GM23338 (cell line): ENCODE data around the gene HCAR1. TPM values are rescaled to one million over a fixed set of nuclear protein-coding genes. Genes with fewer than 3 reads are reported as not detected.

Experiments used
- ATAC-seq: fragments of 200-7000 bp; cut with Tn5 transposase; 3 replicates; pipeline ENCODE4 v1.9.1; 2020
- DNase-seq: peaks from one replicate; pipeline ENCODE4 v3.0.0-alpha.2; 2015; ENCODE audit warnings: low spot score
- H2AFZ ChIP-seq: fragments of 200-600 bp; sonication (generic); 2 replicates; pipeline ENCODE4 v1.8.0; 2016; ENCODE audit warnings: antibody characterized with exemption, mild to moderate bottlenecking, moderate library complexity
- H3F3A ChIP-seq: fragments of 200-600 bp; sonication (generic); replicated peaks from 2 replicates; pipeline ENCODE4 v1.8.0; 2017; ENCODE audit warnings: antibody characterized with exemption, mixed run types, low read depth
- H3K27ac ChIP-seq: fragments of 200-600 bp; sonication (generic); 2 replicates; pipeline ENCODE4 v1.6.1; 2016; ENCODE audit warnings: low read depth
- H3K27me3 ChIP-seq: fragments of 200-600 bp; sonication (generic); 2 replicates; pipeline ENCODE4 v1.8.0; 2016; ENCODE audit warnings: mild to moderate bottlenecking, mixed run types, moderate library complexity; ENCODE audit not compliant: insufficient read depth
- H3K36me3 ChIP-seq: fragments of 200-600 bp; sonication (generic); 2 replicates; pipeline ENCODE4 v1.8.0; 2016; ENCODE audit warnings: mild to moderate bottlenecking; ENCODE audit not compliant: insufficient read depth
- H3K4me1 ChIP-seq: fragments of 200-600 bp; sonication (generic); 2 replicates; pipeline ENCODE4 v1.8.0; 2016; ENCODE audit warnings: mild to moderate bottlenecking, moderate library complexity; ENCODE audit not compliant: insufficient read depth
- H3K4me2 ChIP-seq: fragments of 200-600 bp; sonication (generic); 2 replicates; pipeline ENCODE4 v1.7.1; 2017; ENCODE audit warnings: mixed run types
- H3K4me3 ChIP-seq: fragments of 200-600 bp; sonication (generic); 2 replicates; pipeline ENCODE4 v1.6.1; 2016; ENCODE audit warnings: mixed run types
- H3K79me2 ChIP-seq: fragments of 200-600 bp; sonication (generic); replicated peaks from 2 replicates; pipeline ENCODE4 v1.8.0; 2017; ENCODE audit warnings: mild to moderate bottlenecking; ENCODE audit not compliant: insufficient read depth
- H3K9me2 ChIP-seq: fragments of 200-600 bp; sonication (generic); 2 replicates; pipeline ENCODE4 v1.8.0; 2017; ENCODE audit not compliant: insufficient read depth
- H4K20me1 ChIP-seq: fragments of 200-600 bp; sonication (generic); replicated peaks from 2 replicates; pipeline ENCODE4 v1.8.0; 2017; ENCODE audit warnings: mild to moderate bottlenecking; ENCODE audit not compliant: insufficient read depth
- H3K27ac Mint-ChIP-seq: 2 replicates; pipeline ENCODE4 v1.8.0; 2020; ENCODE audit warnings: inconsistent platforms, mild to moderate bottlenecking, moderate library complexity, mixed read lengths
- H3K27me3 Mint-ChIP-seq: 3 replicates; pipeline ENCODE4 v1.8.0; 2022; ENCODE audit warnings: low read depth, mild to moderate bottlenecking, moderate library complexity, mixed read lengths, inconsistent platforms; ENCODE audit not compliant: insufficient read depth, poor library complexity
- H3K36me3 Mint-ChIP-seq: 3 replicates; pipeline ENCODE4 v1.8.0; 2021; ENCODE audit warnings: low read depth, mild to moderate bottlenecking, inconsistent platforms, moderate library complexity, mixed read lengths
- H3K4me1 Mint-ChIP-seq: 3 replicates; pipeline ENCODE4 v1.8.0; 2020; ENCODE audit warnings: mild to moderate bottlenecking, inconsistent platforms, mixed read lengths
- H3K4me3 Mint-ChIP-seq: 3 replicates; pipeline ENCODE4 v1.8.0; 2021; ENCODE audit warnings: moderate library complexity, mild to moderate bottlenecking, inconsistent platforms, mixed read lengths
- H3K9me3 Mint-ChIP-seq: 3 replicates; pipeline ENCODE4 v1.8.0; 2020; ENCODE audit warnings: moderate library complexity, mild to moderate bottlenecking, inconsistent platforms, mixed read lengths
- CREB1 ChIP-seq: fragments of 250-450 bp; sonication (Bioruptor Pico); IDR thresholded peaks from 2 replicates; pipeline ENCODE4 v1.5.0; 2020; ENCODE audit warnings: low read depth, mild to moderate bottlenecking, moderate library complexity
- EZH2 ChIP-seq: fragments of 200-600 bp; sonication (generic); IDR thresholded peaks from one replicate; pipeline ENCODE4 v1.8.0; 2017; ENCODE audit warnings: antibody characterized with exemption, mild to moderate bottlenecking, low read depth; ENCODE audit not compliant: unreplicated experiment
- EZH2phosphoT487 ChIP-seq: fragments of 200-600 bp; sonication (generic); IDR thresholded peaks from one replicate; pipeline ENCODE4 v1.8.1; 2018; ENCODE audit warnings: antibody characterized with exemption; ENCODE audit not compliant: unreplicated experiment
- JUNB ChIP-seq: IDR thresholded peaks from one replicate; pipeline ENCODE4 v1.6.1; 2016; ENCODE audit warnings: antibody characterized with exemption; ENCODE audit not compliant: unreplicated experiment
- STAT1 ChIP-seq: IDR thresholded peaks from one replicate; pipeline ENCODE4 v1.6.1; 2016; ENCODE audit warnings: antibody characterized with exemption; ENCODE audit not compliant: unreplicated experiment
- ZNF114 ChIP-seq: fragments of 250-450 bp; sonication (Bioruptor Pico); IDR thresholded peaks from 2 replicates; pipeline ENCODE4 v1.5.0; 2020; ENCODE audit warnings: mild to moderate bottlenecking, moderate library complexity
- ZNF331 ChIP-seq: fragments of 250-450 bp; sonication (Bioruptor Pico); IDR thresholded peaks from 2 replicates; pipeline ENCODE4 v1.5.0; 2020; ENCODE audit warnings: low read depth, mild to moderate bottlenecking, moderate library complexity
- polyA plus RNA-seq: library from polyadenylated mRNA; unstranded; fragments of >200 nt; fragmentation: Nextera tagmentation; extraction: Ambion mirVana; gene quantifications from 2 replicates; pipeline ENCODE4 v1.2.1, GENCODE V29; 2016
- total RNA-seq: library from RNA; depleted of rRNA; stranded (reverse); fragments of >200 nt; shearing (Covaris generic); gene quantifications from 2 replicates; pipeline ENCODE4 v1.2.3, GENCODE V29; 2014
- TF ChIP-seq, protein P1 (sequence below), 2 experiments: fragments of 200-600 bp in 1 of 2; sonication (generic) in 1 of 2; conservative IDR thresholded peaks; 2 replicates each; pipeline versions ENCODE4 v1.5.1 to v1.6.1; 2016 to 2017; ENCODE audit warnings: antibody characterized with exemption in 2 of 2, low read depth in 2 of 2, mild to moderate bottlenecking in 2 of 2, moderate library complexity in 1 of 2
- TF ChIP-seq, protein P2 (sequence below): IDR thresholded peaks from 2 replicates; pipeline ENCODE4 v1.6.1; 2016; ENCODE audit warnings: antibody characterized with exemption
- TF ChIP-seq, protein P3 (sequence below): IDR thresholded peaks from one replicate; pipeline ENCODE4 v1.6.1; 2018; ENCODE audit warnings: antibody characterized with exemption; ENCODE audit not compliant: unreplicated experiment
- TF ChIP-seq, protein P4 (sequence below): fragments of 250-450 bp; sonication (Bioruptor Pico); IDR thresholded peaks from 2 replicates; pipeline ENCODE4 v1.5.0; 2020; ENCODE audit warnings: mild to moderate bottlenecking, moderate library complexity

HCAR1 gene
- total and polyA plus RNA-seq, 2 experiments from 2014 or later = 0.17 TPM; not detected in 1

DNA sequence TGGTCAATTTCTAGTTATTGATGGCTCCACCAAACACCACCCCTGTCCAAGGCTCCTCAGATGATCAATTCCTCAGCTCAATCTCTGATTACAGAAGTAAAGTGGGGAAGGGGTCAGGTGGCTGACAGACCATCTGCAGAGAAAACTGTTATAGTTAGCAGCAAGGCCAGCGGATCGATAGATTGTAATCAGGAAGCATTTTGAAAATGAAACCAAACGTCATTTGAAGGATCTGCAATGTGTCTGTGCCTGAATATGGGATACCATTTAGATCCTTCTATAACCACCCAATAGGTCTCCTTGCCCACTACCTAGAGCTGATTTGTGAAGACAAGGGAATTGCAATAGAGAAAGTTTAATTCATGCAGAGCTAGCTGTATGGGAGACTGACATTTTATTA lies 39.1 kb downstream of the HCAR1 start (continued):
- TF ChIP-seq, protein P1, sequence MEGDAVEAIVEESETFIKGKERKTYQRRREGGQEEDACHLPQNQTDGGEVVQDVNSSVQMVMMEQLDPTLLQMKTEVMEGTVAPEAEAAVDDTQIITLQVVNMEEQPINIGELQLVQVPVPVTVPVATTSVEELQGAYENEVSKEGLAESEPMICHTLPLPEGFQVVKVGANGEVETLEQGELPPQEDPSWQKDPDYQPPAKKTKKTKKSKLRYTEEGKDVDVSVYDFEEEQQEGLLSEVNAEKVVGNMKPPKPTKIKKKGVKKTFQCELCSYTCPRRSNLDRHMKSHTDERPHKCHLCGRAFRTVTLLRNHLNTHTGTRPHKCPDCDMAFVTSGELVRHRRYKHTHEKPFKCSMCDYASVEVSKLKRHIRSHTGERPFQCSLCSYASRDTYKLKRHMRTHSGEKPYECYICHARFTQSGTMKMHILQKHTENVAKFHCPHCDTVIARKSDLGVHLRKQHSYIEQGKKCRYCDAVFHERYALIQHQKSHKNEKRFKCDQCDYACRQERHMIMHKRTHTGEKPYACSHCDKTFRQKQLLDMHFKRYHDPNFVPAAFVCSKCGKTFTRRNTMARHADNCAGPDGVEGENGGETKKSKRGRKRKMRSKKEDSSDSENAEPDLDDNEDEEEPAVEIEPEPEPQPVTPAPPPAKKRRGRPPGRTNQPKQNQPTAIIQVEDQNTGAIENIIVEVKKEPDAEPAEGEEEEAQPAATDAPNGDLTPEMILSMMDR (conservative IDR thresholded peaks at IDR 0.05; ENCODE audit: low read depth in 2 of 2) = no peak
- TF ChIP-seq JUNB (no peak), ZNF114 (no peak), STAT1 (no peak), EZH2phosphoT487 (no peak), CREB1 (CRISPR knock-in tag) (no peak)
- TF ChIP-seq, protein P2, sequence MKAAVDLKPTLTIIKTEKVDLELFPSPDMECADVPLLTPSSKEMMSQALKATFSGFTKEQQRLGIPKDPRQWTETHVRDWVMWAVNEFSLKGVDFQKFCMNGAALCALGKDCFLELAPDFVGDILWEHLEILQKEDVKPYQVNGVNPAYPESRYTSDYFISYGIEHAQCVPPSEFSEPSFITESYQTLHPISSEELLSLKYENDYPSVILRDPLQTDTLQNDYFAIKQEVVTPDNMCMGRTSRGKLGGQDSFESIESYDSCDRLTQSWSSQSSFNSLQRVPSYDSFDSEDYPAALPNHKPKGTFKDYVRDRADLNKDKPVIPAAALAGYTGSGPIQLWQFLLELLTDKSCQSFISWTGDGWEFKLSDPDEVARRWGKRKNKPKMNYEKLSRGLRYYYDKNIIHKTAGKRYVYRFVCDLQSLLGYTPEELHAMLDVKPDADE = no peak

- H3K36me3 ChIP-seq = no peaks in the 10 kb centered on the region
- no peaks in the 10 kb centered on the region for H4K20me1 ChIP-seq
- ATAC-seq (no peak), DNase-seq (no peak)
- H3K27me3 ChIP-seq = no peaks in the 10 kb centered on the region
- H3K27me3 Mint-ChIP-seq = peaks cover 2% of the 10 kb centered on the region
- H3K4me1 ChIP-seq = no peaks in the 10 kb centered on the region
- H3K36me3 Mint-ChIP-seq = no peaks in the 10 kb centered on the region
- H3K4me3 ChIP-seq = no peak overlapping the region
- H2AFZ ChIP-seq = no peak overlapping the region
- H3K27ac ChIP-seq = no peak overlapping the region
- H3K27ac Mint-ChIP-seq = no peak overlapping the region
- TF ChIP-seq EZH2 = no peak
- no peak for TF ChIP-seq ZNF331 (CRISPR knock-in tag)
- TF ChIP-seq, protein P3, sequence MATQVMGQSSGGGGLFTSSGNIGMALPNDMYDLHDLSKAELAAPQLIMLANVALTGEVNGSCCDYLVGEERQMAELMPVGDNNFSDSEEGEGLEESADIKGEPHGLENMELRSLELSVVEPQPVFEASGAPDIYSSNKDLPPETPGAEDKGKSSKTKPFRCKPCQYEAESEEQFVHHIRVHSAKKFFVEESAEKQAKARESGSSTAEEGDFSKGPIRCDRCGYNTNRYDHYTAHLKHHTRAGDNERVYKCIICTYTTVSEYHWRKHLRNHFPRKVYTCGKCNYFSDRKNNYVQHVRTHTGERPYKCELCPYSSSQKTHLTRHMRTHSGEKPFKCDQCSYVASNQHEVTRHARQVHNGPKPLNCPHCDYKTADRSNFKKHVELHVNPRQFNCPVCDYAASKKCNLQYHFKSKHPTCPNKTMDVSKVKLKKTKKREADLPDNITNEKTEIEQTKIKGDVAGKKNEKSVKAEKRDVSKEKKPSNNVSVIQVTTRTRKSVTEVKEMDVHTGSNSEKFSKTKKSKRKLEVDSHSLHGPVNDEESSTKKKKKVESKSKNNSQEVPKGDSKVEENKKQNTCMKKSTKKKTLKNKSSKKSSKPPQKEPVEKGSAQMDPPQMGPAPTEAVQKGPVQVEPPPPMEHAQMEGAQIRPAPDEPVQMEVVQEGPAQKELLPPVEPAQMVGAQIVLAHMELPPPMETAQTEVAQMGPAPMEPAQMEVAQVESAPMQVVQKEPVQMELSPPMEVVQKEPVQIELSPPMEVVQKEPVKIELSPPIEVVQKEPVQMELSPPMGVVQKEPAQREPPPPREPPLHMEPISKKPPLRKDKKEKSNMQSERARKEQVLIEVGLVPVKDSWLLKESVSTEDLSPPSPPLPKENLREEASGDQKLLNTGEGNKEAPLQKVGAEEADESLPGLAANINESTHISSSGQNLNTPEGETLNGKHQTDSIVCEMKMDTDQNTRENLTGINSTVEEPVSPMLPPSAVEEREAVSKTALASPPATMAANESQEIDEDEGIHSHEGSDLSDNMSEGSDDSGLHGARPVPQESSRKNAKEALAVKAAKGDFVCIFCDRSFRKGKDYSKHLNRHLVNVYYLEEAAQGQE = no peak
- TF ChIP-seq, protein P4, sequence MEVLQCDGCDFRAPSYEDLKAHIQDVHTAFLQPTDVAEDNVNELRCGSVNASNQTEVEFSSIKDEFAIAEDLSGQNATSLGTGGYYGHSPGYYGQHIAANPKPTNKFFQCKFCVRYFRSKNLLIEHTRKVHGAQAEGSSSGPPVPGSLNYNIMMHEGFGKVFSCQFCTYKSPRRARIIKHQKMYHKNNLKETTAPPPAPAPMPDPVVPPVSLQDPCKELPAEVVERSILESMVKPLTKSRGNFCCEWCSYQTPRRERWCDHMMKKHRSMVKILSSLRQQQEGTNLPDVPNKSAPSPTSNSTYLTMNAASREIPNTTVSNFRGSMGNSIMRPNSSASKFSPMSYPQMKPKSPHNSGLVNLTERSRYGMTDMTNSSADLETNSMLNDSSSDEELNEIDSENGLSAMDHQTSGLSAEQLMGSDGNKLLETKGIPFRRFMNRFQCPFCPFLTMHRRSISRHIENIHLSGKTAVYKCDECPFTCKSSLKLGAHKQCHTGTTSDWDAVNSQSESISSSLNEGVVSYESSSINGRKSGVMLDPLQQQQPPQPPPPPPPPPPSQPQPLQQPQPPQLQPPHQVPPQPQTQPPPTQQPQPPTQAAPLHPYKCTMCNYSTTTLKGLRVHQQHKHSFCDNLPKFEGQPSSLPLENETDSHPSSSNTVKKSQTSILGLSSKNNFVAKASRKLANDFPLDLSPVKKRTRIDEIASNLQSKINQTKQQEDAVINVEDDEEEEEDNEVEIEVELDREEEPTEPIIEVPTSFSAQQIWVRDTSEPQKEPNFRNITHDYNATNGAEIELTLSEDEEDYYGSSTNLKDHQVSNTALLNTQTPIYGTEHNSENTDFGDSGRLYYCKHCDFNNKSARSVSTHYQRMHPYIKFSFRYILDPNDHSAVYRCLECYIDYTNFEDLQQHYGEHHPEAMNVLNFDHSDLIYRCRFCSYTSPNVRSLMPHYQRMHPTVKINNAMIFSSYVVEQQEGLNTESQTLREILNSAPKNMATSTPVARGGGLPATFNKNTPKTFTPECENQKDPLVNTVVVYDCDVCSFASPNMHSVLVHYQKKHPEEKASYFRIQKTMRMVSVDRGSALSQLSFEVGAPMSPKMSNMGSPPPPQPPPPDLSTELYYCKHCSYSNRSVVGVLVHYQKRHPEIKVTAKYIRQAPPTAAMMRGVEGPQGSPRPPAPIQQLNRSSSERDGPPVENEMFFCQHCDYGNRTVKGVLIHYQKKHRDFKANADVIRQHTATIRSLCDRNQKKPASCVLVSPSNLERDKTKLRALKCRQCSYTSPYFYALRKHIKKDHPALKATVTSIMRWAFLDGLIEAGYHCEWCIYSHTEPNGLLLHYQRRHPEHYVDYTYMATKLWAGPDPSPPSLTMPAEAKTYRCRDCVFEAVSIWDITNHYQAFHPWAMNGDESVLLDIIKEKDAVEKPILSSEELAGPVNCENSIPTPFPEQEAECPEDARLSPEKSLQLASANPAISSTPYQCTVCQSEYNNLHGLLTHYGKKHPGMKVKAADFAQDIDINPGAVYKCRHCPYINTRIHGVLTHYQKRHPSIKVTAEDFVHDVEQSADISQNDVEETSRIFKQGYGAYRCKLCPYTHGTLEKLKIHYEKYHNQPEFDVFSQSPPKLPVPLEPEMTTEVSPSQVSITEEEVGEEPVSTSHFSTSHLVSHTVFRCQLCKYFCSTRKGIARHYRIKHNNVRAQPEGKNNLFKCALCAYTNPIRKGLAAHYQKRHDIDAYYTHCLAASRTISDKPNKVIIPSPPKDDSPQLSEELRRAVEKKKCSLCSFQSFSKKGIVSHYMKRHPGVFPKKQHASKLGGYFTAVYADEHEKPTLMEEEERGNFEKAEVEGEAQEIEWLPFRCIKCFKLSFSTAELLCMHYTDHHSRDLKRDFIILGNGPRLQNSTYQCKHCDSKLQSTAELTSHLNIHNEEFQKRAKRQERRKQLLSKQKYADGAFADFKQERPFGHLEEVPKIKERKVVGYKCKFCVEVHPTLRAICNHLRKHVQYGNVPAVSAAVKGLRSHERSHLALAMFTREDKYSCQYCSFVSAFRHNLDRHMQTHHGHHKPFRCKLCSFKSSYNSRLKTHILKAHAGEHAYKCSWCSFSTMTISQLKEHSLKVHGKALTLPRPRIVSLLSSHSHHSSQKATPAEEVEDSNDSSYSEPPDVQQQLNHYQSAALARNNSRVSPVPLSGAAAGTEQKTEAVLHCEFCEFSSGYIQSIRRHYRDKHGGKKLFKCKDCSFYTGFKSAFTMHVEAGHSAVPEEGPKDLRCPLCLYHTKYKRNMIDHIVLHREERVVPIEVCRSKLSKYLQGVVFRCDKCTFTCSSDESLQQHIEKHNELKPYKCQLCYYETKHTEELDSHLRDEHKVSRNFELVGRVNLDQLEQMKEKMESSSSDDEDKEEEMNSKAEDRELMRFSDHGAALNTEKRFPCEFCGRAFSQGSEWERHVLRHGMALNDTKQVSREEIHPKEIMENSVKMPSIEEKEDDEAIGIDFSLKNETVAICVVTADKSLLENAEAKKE = no peak
- no peak overlapping the region for H3K4me3 Mint-ChIP-seq
- H3K4me2 ChIP-seq = no peak overlapping the region
- H3K79me2 ChIP-seq = no peaks in the 10 kb centered on the region
- H3K9me3 Mint-ChIP-seq = no peaks in the 10 kb centered on the region
- H3K4me1 Mint-ChIP-seq = peaks cover 3% of the 10 kb centered on the region
- H3F3A ChIP-seq = no peaks in the 10 kb centered on the region
- no peaks in the 10 kb centered on the region for H3K9me2 ChIP-seq
Measured at GRCh38 chr12:122688291-122688690, 42.4 kb downstream of the HCAR1 start.
